ENCODE measurements around the gene UAP1L1.

GRCh38 chr9:137076636-137077009 is 694 bp upstream of the UAP1L1 start:
- no peak for TF ChIP-seq POLR2A (IDR thresholded peaks at IDR 0.05)
- TF ChIP-seq CTCF (IDR thresholded peaks at IDR 0.05): no peak
